Esophagus squamous epithelium (tissue), 5 donors: Measurements from ENCODE around the gene ZNF385D. TPM values are rescaled to one million over a fixed set of nuclear protein-coding genes. Genes with fewer than 3 reads are reported as not detected.

Source experiments
- DNase-seq: peaks from one replicate; lab custom pipeline; 2025; lab: John Stamatoyannopoulos, UW
- H3K27ac ChIP-seq, 4 donors: fragments of 200-600 bp; sonication (generic); one replicate each; pipeline ENCODE4 v1.5.1; 2016 to 2019; ENCODE audit warnings: mild to moderate bottlenecking in 1 of 4
- H3K27me3 ChIP-seq, 4 donors: fragments of 200-600 bp; sonication (generic); 1 replicate in 3 of 4; 2 replicates in 1 of 4; pipeline versions ENCODE4 v1.5.1 to v1.6.0; 2017 to 2021; ENCODE audit warnings: antibody characterized with exemption in 1 of 4
- H3K36me3 ChIP-seq, 3 donors: fragments of 200-600 bp; sonication (generic); one replicate each; pipeline ENCODE4 v1.5.1; 2016 to 2019
- H3K4me1 ChIP-seq, 3 donors: fragments of 200-600 bp; sonication (generic); one replicate each; pipeline ENCODE4 v1.5.1; 2017 to 2019
- H3K4me3 ChIP-seq, 4 donors: fragments of 200-600 bp; sonication (generic); 1 replicate in 3 of 4; 2 replicates in 1 of 4; pipeline ENCODE4 v1.5.1; 2016 to 2019; ENCODE audit warnings: mild to moderate bottlenecking in 2 of 4, moderate library complexity in 1 of 4
- H3K9me3 ChIP-seq, 3 donors: fragments of 200-600 bp; sonication (generic); one replicate each; pipeline ENCODE4 v1.5.1; 2016 to 2019
- CTCF ChIP-seq, 6 experiments: fragments of 450-650 bp in 4 of 6; fragments of 200-600 bp in 2 of 6; sonication (generic) in 2 of 6; IDR thresholded peaks; one replicate each; pipeline ENCODE4 v1.5.1; 2016 to 2019; ENCODE audit warnings: antibody characterized with exemption in 6 of 6, mild to moderate bottlenecking in 4 of 6, moderate library complexity in 4 of 6
- POLR2A ChIP-seq, 4 donors: fragments of 450-650 bp; IDR thresholded peaks; one replicate each; pipeline ENCODE4 v1.6.1; 2017; ENCODE audit warnings: antibody characterized with exemption in 4 of 4, mild to moderate bottlenecking in 4 of 4, moderate library complexity in 3 of 4
- WGBS, 2 donors: methylation state at CpG; one replicate each; pipeline ENCODE4 v1.1.5; 2018; 5-methylcytosine and 5-hydroxymethylcytosine counted together
- intact Hi-C: fragments of 100-400 bp; cut with DNase I; formaldehyde crosslinking; loops from one replicate; pipeline ENCODE4 v1.15.0; 2022
- total RNA-seq, 4 donors: library from RNA; depleted of rRNA; stranded (reverse); fragments of >200 nt; gene quantifications; one replicate each; pipeline ENCODE4 v1.1.0, GENCODE V29; 2016
- donor health status: DM: yes; HTN: yes; CAD: no.

Gene ZNF385D
- total RNA-seq, 4 donors from 2014 or later, result 0.04 to 3.4 (median 0.50) TPM

- Histone ChIP-seq H3K4me1 (no peaks in the 10 kb centered on the region), H3K36me3 (no peaks in the 10 kb centered on the region), H3K9me3 (no peaks in the 10 kb centered on the region), H3K4me3 (no peak overlapping the region), H3K27me3 (no peaks in the 10 kb centered on the region), H3K27ac (no peak overlapping the region)
- DNase-seq, result no peak
- no peak for TF ChIP-seq POLR2A (IDR thresholded peaks at IDR 0.05)
- no peak for TF ChIP-seq CTCF (IDR thresholded peaks at IDR 0.05)
- WGBS, 2 donors, result 68 to 73% methylated on average over 3 of the region's 3 CpGs
- intact Hi-C loops, result no loop called here
Observed at GRCh38 chr3:21613372-21614070, 137.5 kb downstream of the ZNF385D start.

GRCh38 chr3:21601178-21601577 is 149.8 kb downstream of the ZNF385D start:
- TF ChIP-seq CTCF (IDR thresholded peaks at IDR 0.05) (no peak), POLR2A (IDR thresholded peaks at IDR 0.05) (no peak)
- no peak overlapping the region for H3K4me3 ChIP-seq
- no peaks in the 10 kb centered on the region for H3K9me3 ChIP-seq
- no peaks in the 10 kb centered on the region for H3K27me3 ChIP-seq
- intact Hi-C loops, result no loop called here
- H3K36me3 ChIP-seq, result no peaks in the 10 kb centered on the region
- no peak overlapping the region for H3K27ac ChIP-seq
- no peaks in the 10 kb centered on the region for H3K4me1 ChIP-seq
- 84 to 100% methylated on average over 1 of the region's 1 CpG for WGBS, 2 donors
- DNase-seq, result no peak

- intact Hi-C loops, result no loop called here
- no peak for DNase-seq
- TF ChIP-seq CTCF (IDR thresholded peaks at IDR 0.05) (no peak), POLR2A (IDR thresholded peaks at IDR 0.05) (no peak)
- no peaks in the 10 kb centered on the region for H3K36me3 ChIP-seq
- no peak overlapping the region for H3K4me3 ChIP-seq
- no peaks in the 10 kb centered on the region for H3K9me3 ChIP-seq
- H3K4me1 ChIP-seq, result no peaks in the 10 kb centered on the region
- no peaks in the 10 kb centered on the region for H3K27me3 ChIP-seq
- no peak overlapping the region for H3K27ac ChIP-seq
- WGBS, 2 donors, result 59 to 71% methylated on average over 6 of the region's 6 CpGs
Observed at GRCh38 chr3:21599890-21600289, 151.1 kb downstream of the ZNF385D start.

- Histone ChIP-seq H3K4me3 (no peak overlapping the region), H3K9me3 (no peaks in the 10 kb centered on the region), H3K36me3 (no peaks in the 10 kb centered on the region), H3K4me1 (no peaks in the 10 kb centered on the region), H3K27ac (no peak overlapping the region), H3K27me3 (no peaks in the 10 kb centered on the region)
- 69 to 75% methylated on average over 4 of the region's 4 CpGs for WGBS, 2 donors
- intact Hi-C loops, result no loop called here
- TF ChIP-seq CTCF (IDR thresholded peaks at IDR 0.05) (no peak), POLR2A (IDR thresholded peaks at IDR 0.05) (no peak)
- no peak for DNase-seq
Observed at GRCh38 chr3:21592828-21593227, 158.2 kb downstream of the ZNF385D start.

- Histone ChIP-seq H3K9me3 (no peaks in the 10 kb centered on the region), H3K4me1 (no peaks in the 10 kb centered on the region), H3K4me3 (no peak overlapping the region), H3K36me3 (no peaks in the 10 kb centered on the region), H3K27me3 (no peaks in the 10 kb centered on the region), H3K27ac (no peak overlapping the region)
- no peak for TF ChIP-seq POLR2A (IDR thresholded peaks at IDR 0.05)
- no peak for TF ChIP-seq CTCF (IDR thresholded peaks at IDR 0.05)
- 50 to 67% methylated on average over 1 of the region's 1 CpG for WGBS, 2 donors
- no peak for DNase-seq
- intact Hi-C loops, result no loop called here
Observed at GRCh38 chr3:21587894-21588293, 163.1 kb downstream of the ZNF385D start.
